ENCODE data around the gene CISTR.
"Not testable (repeated sequence)": the region's sequence is repeated elsewhere in the genome, so short reads cannot be mapped to it uniquely, and the experiment has no call there.

DNA sequence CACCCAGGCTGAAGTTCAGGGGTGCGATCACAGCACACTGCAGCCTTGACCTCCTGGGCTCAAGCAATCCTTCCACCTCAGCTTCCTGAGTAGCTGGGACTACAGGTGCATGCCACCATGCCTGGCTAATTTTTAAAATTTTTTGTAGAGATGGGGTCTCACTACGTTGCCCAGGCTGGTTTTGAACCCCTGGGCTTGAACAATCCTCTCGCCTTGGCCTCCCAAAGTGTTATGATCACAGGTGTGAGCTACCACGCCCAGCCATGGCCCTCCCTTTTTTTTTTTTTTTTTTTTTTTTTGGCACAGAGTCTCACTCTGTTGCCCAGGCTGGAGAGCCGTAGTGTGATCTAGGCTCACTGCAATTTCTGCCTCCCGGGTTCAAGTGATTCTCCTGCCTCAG is 33.2 kb downstream of the CISTR start:
- TF ChIP-seq, protein P1, sequence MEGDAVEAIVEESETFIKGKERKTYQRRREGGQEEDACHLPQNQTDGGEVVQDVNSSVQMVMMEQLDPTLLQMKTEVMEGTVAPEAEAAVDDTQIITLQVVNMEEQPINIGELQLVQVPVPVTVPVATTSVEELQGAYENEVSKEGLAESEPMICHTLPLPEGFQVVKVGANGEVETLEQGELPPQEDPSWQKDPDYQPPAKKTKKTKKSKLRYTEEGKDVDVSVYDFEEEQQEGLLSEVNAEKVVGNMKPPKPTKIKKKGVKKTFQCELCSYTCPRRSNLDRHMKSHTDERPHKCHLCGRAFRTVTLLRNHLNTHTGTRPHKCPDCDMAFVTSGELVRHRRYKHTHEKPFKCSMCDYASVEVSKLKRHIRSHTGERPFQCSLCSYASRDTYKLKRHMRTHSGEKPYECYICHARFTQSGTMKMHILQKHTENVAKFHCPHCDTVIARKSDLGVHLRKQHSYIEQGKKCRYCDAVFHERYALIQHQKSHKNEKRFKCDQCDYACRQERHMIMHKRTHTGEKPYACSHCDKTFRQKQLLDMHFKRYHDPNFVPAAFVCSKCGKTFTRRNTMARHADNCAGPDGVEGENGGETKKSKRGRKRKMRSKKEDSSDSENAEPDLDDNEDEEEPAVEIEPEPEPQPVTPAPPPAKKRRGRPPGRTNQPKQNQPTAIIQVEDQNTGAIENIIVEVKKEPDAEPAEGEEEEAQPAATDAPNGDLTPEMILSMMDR (IDR thresholded peaks at IDR 0.05), result not testable (repeated sequence)
- not testable (repeated sequence) for TF ChIP-seq EZH2 (IDR thresholded peaks at IDR 0.05; ENCODE audit: borderline replicate concordance, insufficient read depth, low read depth, low read length, poor library complexity, severe bottlenecking)

Data from B cell (primary cell).